ENCODE results near the gene C1orf50.

The C1orf50 gene

DNA sequence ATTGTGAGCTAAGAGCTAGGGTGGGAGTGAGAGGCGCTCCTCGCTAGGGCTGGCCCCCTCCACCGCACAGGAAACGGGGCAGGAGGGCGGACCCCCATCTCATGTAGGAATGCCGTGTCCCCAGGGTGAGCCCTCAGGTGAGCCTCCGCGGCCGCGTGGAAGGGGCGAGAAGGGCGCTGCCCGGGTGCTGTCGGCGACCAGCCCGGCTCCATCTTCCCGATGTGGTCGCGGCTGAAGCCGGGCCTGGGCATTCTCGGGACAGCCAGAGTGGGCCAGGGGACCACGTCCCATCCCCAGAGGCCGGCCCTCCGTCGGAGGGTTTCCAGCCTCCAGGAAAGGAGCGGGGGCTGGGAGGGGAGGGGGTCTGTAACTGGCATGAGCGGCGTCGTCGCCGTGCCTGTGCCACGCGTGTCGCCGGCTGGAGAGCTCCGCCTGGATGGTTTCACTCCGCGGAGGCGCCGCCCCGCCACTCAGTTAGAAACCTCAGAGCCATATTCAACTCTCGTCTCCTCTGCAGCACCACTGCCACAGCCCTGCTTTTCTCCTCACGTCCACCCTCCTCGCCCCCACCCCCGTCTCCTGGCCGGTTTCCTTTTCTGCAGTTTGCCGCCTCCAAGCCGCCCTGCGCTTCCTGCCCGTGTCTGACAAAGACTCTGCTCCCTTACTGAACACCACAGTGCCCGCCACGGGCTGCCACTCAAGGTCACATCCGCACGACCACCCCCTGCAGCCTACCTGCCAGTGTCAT lies 18.1 kb downstream of the C1orf50 start, which contains the start of gene TMEM269:
Gene TMEM269 (plus strand): TSS at position 46 of the 748 bp plus-strand sequence. CDS start 4,903 bp downstream, outside the sequence.
- H3K36me3 ChIP-seq (ENCODE audit: control insufficient read depth in 2 of 2, insufficient read depth in 1 of 2, low read length in 2 of 2), result peaks cover 0 to 46% of the 10 kb centered on the region in 2 experiments; a peak in 2 of 3 replicates
- no peaks in the 10 kb centered on the region for H3K9me3 ChIP-seq (ENCODE audit: control insufficient read depth, insufficient read depth, low read depth, low read length)
- no peak within 1 kb of the TSS for H3K27ac ChIP-seq (ENCODE audit: extremely low read depth, low read depth, low read length)
- POLR2A ChIA-PET, result no interaction called here
- TF ChIP-seq ZNF785 (tag by site-specific recombination; IDR thresholded peaks at IDR 0.05) (no peak), ZNF473 (tag by site-specific recombination; IDR thresholded peaks at IDR 0.05) (no peak), ZBTB20 (tag by site-specific recombination; IDR thresholded peaks at IDR 0.05) (no peak), ZNF350 (tag by site-specific recombination; IDR thresholded peaks at IDR 0.05) (no peak), ZNF133 (tag by site-specific recombination; IDR thresholded peaks at IDR 0.05) (no peak), ZNF16 (tag by site-specific recombination; IDR thresholded peaks at IDR 0.05; ENCODE audit: low read depth) (no peak), ZNF324 (tag by site-specific recombination; IDR thresholded peaks at IDR 0.05) (no peak)
- H3K4me1 ChIP-seq (ENCODE audit: control insufficient read depth, insufficient read depth, low read length), result no peaks in the 10 kb centered on the region
- no peak within 1 kb of the TSS for H3K4me3 ChIP-seq (ENCODE audit: low read depth, low read length)
- CTCF ChIA-PET, result interaction anchor here (0.7 kb wide), 1 partner anchor 102 kb away, joined by 3 read pairs; no protein-coding TSS in a partner anchor

DNA sequence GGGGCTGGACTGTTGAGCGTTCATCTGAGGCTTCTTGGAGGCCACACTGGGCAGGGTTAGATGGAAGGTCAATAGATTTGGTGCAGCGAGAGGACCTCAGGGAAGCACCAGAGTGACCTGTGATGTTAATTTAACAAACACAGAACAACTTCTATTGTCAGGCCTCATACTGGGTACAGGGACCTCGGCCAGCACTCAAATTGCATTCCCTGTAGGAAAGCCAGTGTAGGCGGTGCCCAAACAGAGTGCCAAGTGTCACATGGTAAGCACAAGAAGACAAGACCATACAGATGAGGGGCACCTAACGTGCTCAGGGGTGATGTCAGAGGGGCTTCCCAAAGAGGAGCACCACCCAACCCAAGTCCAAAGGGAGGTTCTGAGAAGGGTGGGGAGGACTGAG lies 19.0 kb downstream of the C1orf50 start:
- no peak for TF ChIP-seq ZNF530 (tag by site-specific recombination; IDR thresholded peaks at IDR 0.05; ENCODE audit: low read depth)
- TF ChIP-seq ZFP37 (tag by site-specific recombination; IDR thresholded peaks at IDR 0.05), result no peak
- Histone ChIP-seq H3K9me3 (ENCODE audit: control insufficient read depth, insufficient read depth, low read depth, low read length) (no peaks in the 10 kb centered on the region), H3K27ac (ENCODE audit: extremely low read depth, low read depth, low read length) (no peak overlapping the region), H3K4me3 (ENCODE audit: low read depth, low read length) (no peak overlapping the region), H3K36me3 (ENCODE audit: control insufficient read depth in 2 of 2, insufficient read depth in 1 of 2, low read length in 2 of 2) (peaks cover 0 to 37% of the 10 kb centered on the region in 2 experiments; a peak in 2 of 3 replicates), H3K4me1 (ENCODE audit: control insufficient read depth, insufficient read depth, low read length) (no peaks in the 10 kb centered on the region)
- ChIA-PET POLR2A (no interaction called here), CTCF (interaction anchor here (0.7 kb wide), 1 partner anchor 101 kb away, joined by 3 read pairs; no protein-coding TSS in a partner anchor)

DNA sequence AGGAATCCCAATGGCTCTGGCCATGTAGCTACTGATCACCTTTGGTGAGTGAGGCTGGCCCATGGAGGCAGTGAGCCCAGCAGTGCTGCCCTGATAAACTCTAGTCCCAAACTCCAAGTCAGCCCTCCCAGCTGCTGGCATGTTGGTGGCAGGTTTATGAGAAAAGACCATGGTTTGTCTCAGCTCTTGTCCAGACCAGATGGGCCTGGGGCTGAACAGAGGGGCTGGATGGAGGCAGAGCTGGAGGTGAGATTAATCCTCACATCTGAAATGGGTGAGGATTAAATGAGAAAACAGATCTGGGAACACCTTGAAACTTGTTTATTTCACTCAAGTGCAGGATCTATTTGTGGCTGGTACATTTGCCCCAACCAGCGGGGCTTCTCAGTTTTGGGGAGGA lies 21.0 kb downstream of the C1orf50 start:
- no peaks in the 10 kb centered on the region for H3K9me3 ChIP-seq (ENCODE audit: control insufficient read depth, insufficient read depth, low read depth, low read length)
- no peak overlapping the region for H3K27ac ChIP-seq (ENCODE audit: extremely low read depth, low read depth, low read length)
- H3K4me1 ChIP-seq (ENCODE audit: control insufficient read depth, insufficient read depth, low read length), result no peaks in the 10 kb centered on the region
- TF ChIP-seq ZNF266 (tag by site-specific recombination; IDR thresholded peaks at IDR 0.05; ENCODE audit: low read depth), result no peak
- no peak for TF ChIP-seq ZNF223 (tag by site-specific recombination; IDR thresholded peaks at IDR 0.05)
- TF ChIP-seq ZNF843 (tag by site-specific recombination; IDR thresholded peaks at IDR 0.05), result no peak
- no peak for TF ChIP-seq ZNF621 (tag by site-specific recombination; IDR thresholded peaks at IDR 0.05)
- TF ChIP-seq HOXD13 (CRISPR knock-in tag; IDR thresholded peaks at IDR 0.05; ENCODE audit: borderline replicate concordance), result no peak
- no peak for TF ChIP-seq ZNF416 (tag by site-specific recombination; IDR thresholded peaks at IDR 0.05)
- TF ChIP-seq, protein P1, sequence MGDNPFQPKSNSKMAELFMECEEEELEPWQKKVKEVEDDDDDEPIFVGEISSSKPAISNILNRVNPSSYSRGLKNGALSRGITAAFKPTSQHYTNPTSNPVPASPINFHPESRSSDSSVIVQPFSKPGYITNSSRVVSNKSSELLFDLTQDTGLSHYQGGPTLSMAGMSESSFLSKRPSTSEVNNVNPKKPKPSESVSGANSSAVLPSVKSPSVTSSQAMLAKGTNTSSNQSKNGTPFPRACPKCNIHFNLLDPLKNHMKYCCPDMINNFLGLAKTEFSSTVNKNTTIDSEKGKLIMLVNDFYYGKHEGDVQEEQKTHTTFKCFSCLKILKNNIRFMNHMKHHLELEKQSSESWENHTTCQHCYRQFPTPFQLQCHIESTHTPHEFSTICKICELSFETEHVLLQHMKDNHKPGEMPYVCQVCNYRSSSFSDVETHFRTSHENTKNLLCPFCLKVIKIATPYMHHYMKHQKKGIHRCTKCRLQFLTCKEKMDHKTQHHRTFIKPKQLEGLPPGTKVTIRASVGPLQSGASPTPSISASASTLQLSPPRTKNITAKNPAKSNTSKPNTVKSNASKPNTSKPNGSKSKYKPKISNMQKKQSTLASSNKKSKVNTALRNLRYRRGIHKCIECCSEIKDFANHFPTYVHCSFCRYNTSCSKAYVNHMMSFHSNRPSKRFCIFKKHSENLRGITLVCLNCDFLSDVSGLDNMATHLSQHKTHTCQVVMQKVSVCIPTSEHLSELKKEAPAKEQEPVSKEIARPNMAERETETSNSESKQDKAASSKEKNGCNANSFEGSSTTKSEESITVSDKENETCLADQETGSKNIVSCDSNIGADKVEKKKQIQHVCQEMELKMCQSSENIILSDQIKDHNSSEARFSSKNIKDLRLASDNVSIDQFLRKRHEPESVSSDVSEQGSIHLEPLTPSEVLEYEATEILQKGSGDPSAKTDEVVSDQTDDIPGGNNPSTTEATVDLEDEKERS (tag by site-specific recombination; IDR thresholded peaks at IDR 0.05), result no peak
- no peak for TF ChIP-seq ZNF157 (tag by site-specific recombination; IDR thresholded peaks at IDR 0.05)
- no peak for TF ChIP-seq ZNF140 (tag by site-specific recombination; IDR thresholded peaks at IDR 0.05)
- no peak for TF ChIP-seq ZNF544 (tag by site-specific recombination; IDR thresholded peaks at IDR 0.05)
- TF ChIP-seq PRDM1 (tag by site-specific recombination; IDR thresholded peaks at IDR 0.05), result no peak
- TF ChIP-seq ZNF658 (tag by site-specific recombination; IDR thresholded peaks at IDR 0.05), result no peak
- no peak for TF ChIP-seq ZNF221 (tag by site-specific recombination; IDR thresholded peaks at IDR 0.05; ENCODE audit: borderline replicate concordance)
- no peak for TF ChIP-seq ZFP41 (tag by site-specific recombination; IDR thresholded peaks at IDR 0.05; ENCODE audit: borderline replicate concordance)
- TF ChIP-seq ZNF548 (tag by site-specific recombination; IDR thresholded peaks at IDR 0.05), result no peak
- TF ChIP-seq ZNF660 (tag by site-specific recombination; IDR thresholded peaks at IDR 0.05), result no peak
- TF ChIP-seq ZNF2 (tag by site-specific recombination; IDR thresholded peaks at IDR 0.05), result no peak
- TF ChIP-seq RBAK (tag by site-specific recombination; IDR thresholded peaks at IDR 0.05), result no peak
- no peak for TF ChIP-seq ZNF555 (tag by site-specific recombination; conservative IDR thresholded peaks at IDR 0.05)
- no peak for TF ChIP-seq ZNF76 (tag by site-specific recombination; IDR thresholded peaks at IDR 0.05; ENCODE audit: borderline replicate concordance, low read depth)
- H3K4me3 ChIP-seq (ENCODE audit: low read depth, low read length), result no peak overlapping the region
- peaks cover 0 to 20% of the 10 kb centered on the region in 2 experiments; a peak in 2 of 3 replicates for H3K36me3 ChIP-seq (ENCODE audit: control insufficient read depth in 2 of 2, insufficient read depth in 1 of 2, low read length in 2 of 2)
- ChIA-PET CTCF (interaction anchor here (0.6 to 1.1 kb wide), 2 partner anchors 10 to 34 kb away, joined by 3 to 4 read pairs; no protein-coding TSS in a partner anchor), POLR2A (no interaction called here)
